GM12878 (cell line): Measurements from ENCODE around the gene RPL36.

Experiments used
- EGR1 ChIP-seq, 2 experiments: IDR thresholded peaks; 1 replicate in 1 of 2; 2 replicates in 1 of 2; pipeline ENCODE4 v1.6.1; 2011 to 2012; ENCODE audit warnings: low read depth in 2 of 2, low read length in 2 of 2, borderline replicate concordance in 1 of 2, mild to moderate bottlenecking in 1 of 2, moderate library complexity in 1 of 2
- KDM1A ChIP-seq: fragments of 200-600 bp; sonication (generic); IDR thresholded peaks from 2 replicates; pipeline ENCODE4 v1.6.1; 2016; ENCODE audit warnings: borderline replicate concordance
- ZNF274 ChIP-seq: IDR thresholded peaks from one replicate; pipeline ENCODE4 v1.8.0; 2011; ENCODE audit not compliant: insufficient read length, insufficient read depth
- TF ChIP-seq, protein P1 (sequence below): fragments of 450-650 bp; IDR thresholded peaks from 2 replicates; pipeline ENCODE4 v1.6.1; 2017; ENCODE audit warnings: low read depth, mild to moderate bottlenecking, moderate library complexity
- TF ChIP-seq, protein P2 (sequence below): IDR thresholded peaks from 2 replicates; pipeline ENCODE4 v1.6.1; 2012; ENCODE audit warnings: low read length, inconsistent platforms
- TF ChIP-seq, protein P3 (sequence below): IDR thresholded peaks from 2 replicates; pipeline ENCODE4 v1.6.1; 2012; ENCODE audit warnings: mild to moderate bottlenecking, low read depth, low read length
- TF ChIP-seq, protein P4 (sequence below): IDR thresholded peaks from 2 replicates; pipeline ENCODE4 v1.6.1; 2012; ENCODE audit warnings: low read depth, low read length, improper control_type of control experiment
- TF ChIP-seq, protein P5 (sequence below), 3 experiments: IDR thresholded peaks in 2 of 3; conservative IDR thresholded peaks in 1 of 3; 2 replicates each; pipeline ENCODE4 v1.5.1; 2011; ENCODE audit warnings: low read depth in 3 of 3, low read length in 3 of 3, mild to moderate bottlenecking in 3 of 3, control low read depth in 2 of 3, moderate library complexity in 2 of 3, inconsistent platforms in 1 of 3, mixed read lengths in 1 of 3; ENCODE audit not compliant: control insufficient read depth in 2 of 3, insufficient read depth in 1 of 3; ENCODE audit errors: extremely low read depth in 1 of 3

DNA sequence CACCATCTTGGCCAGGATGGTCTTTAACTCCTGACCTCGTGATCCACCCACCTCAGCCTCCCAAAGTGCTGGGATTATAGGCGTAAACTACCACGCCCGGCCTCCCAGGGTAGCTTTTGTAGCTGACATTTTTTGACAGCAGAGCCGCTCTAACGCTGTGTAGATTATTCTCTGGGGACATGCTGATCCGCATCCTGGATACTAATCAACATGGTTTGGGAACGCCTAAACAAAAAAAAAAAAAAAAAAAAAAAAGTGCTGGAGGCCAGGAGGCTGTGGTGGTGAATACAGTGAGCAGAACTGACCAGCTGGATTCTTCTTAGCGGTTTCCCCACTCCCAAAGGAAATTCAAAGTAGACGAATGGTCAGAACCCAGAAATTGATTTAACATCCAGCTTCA is 24.7 kb downstream of the RPL36 start:
- TF ChIP-seq ZNF274 = no peak
- TF ChIP-seq, protein P1, sequence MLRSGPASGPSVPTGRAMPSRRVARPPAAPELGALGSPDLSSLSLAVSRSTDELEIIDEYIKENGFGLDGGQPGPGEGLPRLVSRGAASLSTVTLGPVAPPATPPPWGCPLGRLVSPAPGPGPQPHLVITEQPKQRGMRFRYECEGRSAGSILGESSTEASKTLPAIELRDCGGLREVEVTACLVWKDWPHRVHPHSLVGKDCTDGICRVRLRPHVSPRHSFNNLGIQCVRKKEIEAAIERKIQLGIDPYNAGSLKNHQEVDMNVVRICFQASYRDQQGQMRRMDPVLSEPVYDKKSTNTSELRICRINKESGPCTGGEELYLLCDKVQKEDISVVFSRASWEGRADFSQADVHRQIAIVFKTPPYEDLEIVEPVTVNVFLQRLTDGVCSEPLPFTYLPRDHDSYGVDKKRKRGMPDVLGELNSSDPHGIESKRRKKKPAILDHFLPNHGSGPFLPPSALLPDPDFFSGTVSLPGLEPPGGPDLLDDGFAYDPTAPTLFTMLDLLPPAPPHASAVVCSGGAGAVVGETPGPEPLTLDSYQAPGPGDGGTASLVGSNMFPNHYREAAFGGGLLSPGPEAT = no peak
- TF ChIP-seq, protein P2, sequence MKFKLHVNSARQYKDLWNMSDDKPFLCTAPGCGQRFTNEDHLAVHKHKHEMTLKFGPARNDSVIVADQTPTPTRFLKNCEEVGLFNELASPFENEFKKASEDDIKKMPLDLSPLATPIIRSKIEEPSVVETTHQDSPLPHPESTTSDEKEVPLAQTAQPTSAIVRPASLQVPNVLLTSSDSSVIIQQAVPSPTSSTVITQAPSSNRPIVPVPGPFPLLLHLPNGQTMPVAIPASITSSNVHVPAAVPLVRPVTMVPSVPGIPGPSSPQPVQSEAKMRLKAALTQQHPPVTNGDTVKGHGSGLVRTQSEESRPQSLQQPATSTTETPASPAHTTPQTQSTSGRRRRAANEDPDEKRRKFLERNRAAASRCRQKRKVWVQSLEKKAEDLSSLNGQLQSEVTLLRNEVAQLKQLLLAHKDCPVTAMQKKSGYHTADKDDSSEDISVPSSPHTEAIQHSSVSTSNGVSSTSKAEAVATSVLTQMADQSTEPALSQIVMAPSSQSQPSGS = no peak
- TF ChIP-seq KDM1A = no peak
- TF ChIP-seq, protein P3, sequence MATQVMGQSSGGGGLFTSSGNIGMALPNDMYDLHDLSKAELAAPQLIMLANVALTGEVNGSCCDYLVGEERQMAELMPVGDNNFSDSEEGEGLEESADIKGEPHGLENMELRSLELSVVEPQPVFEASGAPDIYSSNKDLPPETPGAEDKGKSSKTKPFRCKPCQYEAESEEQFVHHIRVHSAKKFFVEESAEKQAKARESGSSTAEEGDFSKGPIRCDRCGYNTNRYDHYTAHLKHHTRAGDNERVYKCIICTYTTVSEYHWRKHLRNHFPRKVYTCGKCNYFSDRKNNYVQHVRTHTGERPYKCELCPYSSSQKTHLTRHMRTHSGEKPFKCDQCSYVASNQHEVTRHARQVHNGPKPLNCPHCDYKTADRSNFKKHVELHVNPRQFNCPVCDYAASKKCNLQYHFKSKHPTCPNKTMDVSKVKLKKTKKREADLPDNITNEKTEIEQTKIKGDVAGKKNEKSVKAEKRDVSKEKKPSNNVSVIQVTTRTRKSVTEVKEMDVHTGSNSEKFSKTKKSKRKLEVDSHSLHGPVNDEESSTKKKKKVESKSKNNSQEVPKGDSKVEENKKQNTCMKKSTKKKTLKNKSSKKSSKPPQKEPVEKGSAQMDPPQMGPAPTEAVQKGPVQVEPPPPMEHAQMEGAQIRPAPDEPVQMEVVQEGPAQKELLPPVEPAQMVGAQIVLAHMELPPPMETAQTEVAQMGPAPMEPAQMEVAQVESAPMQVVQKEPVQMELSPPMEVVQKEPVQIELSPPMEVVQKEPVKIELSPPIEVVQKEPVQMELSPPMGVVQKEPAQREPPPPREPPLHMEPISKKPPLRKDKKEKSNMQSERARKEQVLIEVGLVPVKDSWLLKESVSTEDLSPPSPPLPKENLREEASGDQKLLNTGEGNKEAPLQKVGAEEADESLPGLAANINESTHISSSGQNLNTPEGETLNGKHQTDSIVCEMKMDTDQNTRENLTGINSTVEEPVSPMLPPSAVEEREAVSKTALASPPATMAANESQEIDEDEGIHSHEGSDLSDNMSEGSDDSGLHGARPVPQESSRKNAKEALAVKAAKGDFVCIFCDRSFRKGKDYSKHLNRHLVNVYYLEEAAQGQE = no peak
- no peak for TF ChIP-seq EGR1 (IDR thresholded peaks at IDR 0.05; ENCODE audit: borderline replicate concordance in 1 of 2, low read depth in 2 of 2, low read length in 2 of 2)
- TF ChIP-seq, protein P4, sequence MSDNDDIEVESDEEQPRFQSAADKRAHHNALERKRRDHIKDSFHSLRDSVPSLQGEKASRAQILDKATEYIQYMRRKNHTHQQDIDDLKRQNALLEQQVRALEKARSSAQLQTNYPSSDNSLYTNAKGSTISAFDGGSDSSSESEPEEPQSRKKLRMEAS = no peak
- TF ChIP-seq, protein P5, sequence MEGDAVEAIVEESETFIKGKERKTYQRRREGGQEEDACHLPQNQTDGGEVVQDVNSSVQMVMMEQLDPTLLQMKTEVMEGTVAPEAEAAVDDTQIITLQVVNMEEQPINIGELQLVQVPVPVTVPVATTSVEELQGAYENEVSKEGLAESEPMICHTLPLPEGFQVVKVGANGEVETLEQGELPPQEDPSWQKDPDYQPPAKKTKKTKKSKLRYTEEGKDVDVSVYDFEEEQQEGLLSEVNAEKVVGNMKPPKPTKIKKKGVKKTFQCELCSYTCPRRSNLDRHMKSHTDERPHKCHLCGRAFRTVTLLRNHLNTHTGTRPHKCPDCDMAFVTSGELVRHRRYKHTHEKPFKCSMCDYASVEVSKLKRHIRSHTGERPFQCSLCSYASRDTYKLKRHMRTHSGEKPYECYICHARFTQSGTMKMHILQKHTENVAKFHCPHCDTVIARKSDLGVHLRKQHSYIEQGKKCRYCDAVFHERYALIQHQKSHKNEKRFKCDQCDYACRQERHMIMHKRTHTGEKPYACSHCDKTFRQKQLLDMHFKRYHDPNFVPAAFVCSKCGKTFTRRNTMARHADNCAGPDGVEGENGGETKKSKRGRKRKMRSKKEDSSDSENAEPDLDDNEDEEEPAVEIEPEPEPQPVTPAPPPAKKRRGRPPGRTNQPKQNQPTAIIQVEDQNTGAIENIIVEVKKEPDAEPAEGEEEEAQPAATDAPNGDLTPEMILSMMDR (IDR thresholded peaks at IDR 0.05 in 2 of 3, conservative IDR thresholded peaks at IDR 0.05 in 1 of 3; ENCODE audit: control insufficient read depth in 2 of 3, extremely low read depth in 1 of 3, insufficient read depth in 1 of 3, low read depth in 3 of 3, low read length in 3 of 3) = no peak
